Mesodermal cell (in vitro differentiated cells): ENCODE results near the gene IL1RAPL1.

ENCODE experiments used
- H3K27ac ChIP-seq: 2 replicates; pipeline ENCODE4 v1.7.0; 2013; ENCODE audit warnings: mild to moderate bottlenecking, low read depth, low read length, moderate library complexity; ENCODE audit not compliant: severe bottlenecking
- H3K36me3 ChIP-seq: 2 replicates; pipeline ENCODE4 v1.7.1; 2013; ENCODE audit warnings: mild to moderate bottlenecking, low read length, moderate library complexity; ENCODE audit not compliant: control insufficient read depth, insufficient read depth
- H3K4me1 ChIP-seq: one replicate; pipeline ENCODE4 v1.7.1; 2013; ENCODE audit warnings: mild to moderate bottlenecking, low read length; ENCODE audit not compliant: insufficient read depth, control insufficient read depth, poor library complexity, severe bottlenecking
- H3K4me3 ChIP-seq: 2 replicates; pipeline ENCODE4 v1.7.0; 2013; ENCODE audit warnings: low read length, control low read depth, mild to moderate bottlenecking; ENCODE audit not compliant: insufficient read depth, poor library complexity, severe bottlenecking; ENCODE audit errors: extremely low read depth
- H3K9me3 ChIP-seq: 2 replicates; pipeline ENCODE4 v1.7.1; 2013; ENCODE audit warnings: mild to moderate bottlenecking, low read length, moderate library complexity; ENCODE audit not compliant: control insufficient read depth
- WGBS, 2 experiments: methylation state at CpG; one replicate each; pipeline ENCODE4 v1.1.5; 2013; ENCODE audit warnings: missing lambda C conversion rate in 2 of 2; ENCODE audit not compliant: insufficient coverage in 2 of 2; 5-methylcytosine and 5-hydroxymethylcytosine counted together

The IL1RAPL1 gene

GRCh38 chrX:29148511-29148910, 561.3 kb downstream of the IL1RAPL1 start:
- 60% methylated on average over 1 of the region's 5 CpGs; no CpG with 5 or more reads in 1 of the 2 experiments for WGBS, 2 experiments
- H3K4me1 ChIP-seq: no peaks in the 10 kb centered on the region
- H3K36me3 ChIP-seq: no peaks in the 10 kb centered on the region
- H3K27ac ChIP-seq: no peak overlapping the region
- H3K4me3 ChIP-seq: no peak overlapping the region
- no peaks in the 10 kb centered on the region for H3K9me3 ChIP-seq

- no CpG with 5 or more reads among the region's 3 CpGs for WGBS, 2 experiments
- no peaks in the 10 kb centered on the region for H3K9me3 ChIP-seq
- H3K4me1 ChIP-seq: no peaks in the 10 kb centered on the region
- no peak overlapping the region for H3K27ac ChIP-seq
- no peak overlapping the region for H3K4me3 ChIP-seq
- no peaks in the 10 kb centered on the region for H3K36me3 ChIP-seq
These were observed 568.0 kb downstream of the IL1RAPL1 start for GRCh38 chrX:29155286-29155685.

- H3K4me1 ChIP-seq: no peaks in the 10 kb centered on the region
- H3K36me3 ChIP-seq: no peaks in the 10 kb centered on the region
- no peak overlapping the region for H3K27ac ChIP-seq
- WGBS, 2 experiments: no CpG with 5 or more reads among the region's 3 CpGs
- no peaks in the 10 kb centered on the region for H3K9me3 ChIP-seq
- no peak overlapping the region for H3K4me3 ChIP-seq
These were observed 585.6 kb downstream of the IL1RAPL1 start for GRCh38 chrX:29172880-29173279.

- Histone ChIP-seq H3K9me3 (no peaks in the 10 kb centered on the region), H3K27ac (no peak overlapping the region), H3K4me1 (no peaks in the 10 kb centered on the region), H3K4me3 (no peak overlapping the region), H3K36me3 (no peaks in the 10 kb centered on the region)
- WGBS, 2 experiments: 100% methylated on average over 1 of the region's 2 CpGs; no CpG with 5 or more reads in 1 of the 2 experiments
These were observed 600.0 kb downstream of the IL1RAPL1 start for GRCh38 chrX:29187264-29187663.

GRCh38 chrX:29196501-29196900, 609.3 kb downstream of the IL1RAPL1 start:
- Histone ChIP-seq H3K4me1 (no peaks in the 10 kb centered on the region), H3K4me3 (no peak overlapping the region), H3K36me3 (no peaks in the 10 kb centered on the region), H3K27ac (no peak overlapping the region), H3K9me3 (no peaks in the 10 kb centered on the region)

- H3K27ac ChIP-seq: no peak overlapping the region
- H3K4me3 ChIP-seq: no peak overlapping the region
- H3K4me1 ChIP-seq: no peaks in the 10 kb centered on the region
- H3K36me3 ChIP-seq: no peaks in the 10 kb centered on the region
- no peaks in the 10 kb centered on the region for H3K9me3 ChIP-seq
- WGBS, 2 experiments: 60 to 100% methylated on average over 1 of the region's 4 CpGs
These were observed 628.0 kb downstream of the IL1RAPL1 start for GRCh38 chrX:29215251-29215650.

- Histone ChIP-seq H3K27ac (no peak overlapping the region), H3K4me3 (no peak overlapping the region), H3K9me3 (no peaks in the 10 kb centered on the region), H3K36me3 (no peaks in the 10 kb centered on the region), H3K4me1 (no peaks in the 10 kb centered on the region)
- no CpG with 5 or more reads among the region's 2 CpGs for WGBS, 2 experiments
These were observed 638.4 kb downstream of the IL1RAPL1 start for GRCh38 chrX:29225670-29226069.

- H3K4me1 ChIP-seq: no peaks in the 10 kb centered on the region
- H3K9me3 ChIP-seq: no peaks in the 10 kb centered on the region
- H3K36me3 ChIP-seq: no peaks in the 10 kb centered on the region
- no peak overlapping the region for H3K27ac ChIP-seq
- no peak overlapping the region for H3K4me3 ChIP-seq
- no CpG with 5 or more reads among the region's 2 CpGs for WGBS, 2 experiments
These were observed 642.6 kb downstream of the IL1RAPL1 start for GRCh38 chrX:29229802-29230201.

- Histone ChIP-seq H3K4me1 (no peaks in the 10 kb centered on the region), H3K9me3 (no peaks in the 10 kb centered on the region), H3K27ac (no peak overlapping the region), H3K4me3 (no peak overlapping the region), H3K36me3 (no peaks in the 10 kb centered on the region)
- WGBS, 2 experiments: no CpG with 5 or more reads among the region's 2 CpGs
These were observed 644.6 kb downstream of the IL1RAPL1 start for GRCh38 chrX:29231800-29232199.

GRCh38 chrX:29233592-29234183, 646.4 kb downstream of the IL1RAPL1 start:
- no peaks in the 10 kb centered on the region for H3K9me3 ChIP-seq
- WGBS, 2 experiments: 83% methylated on average over 2 of the region's 7 CpGs; no CpG with 5 or more reads in 1 of the 2 experiments
- no peaks in the 10 kb centered on the region for H3K4me1 ChIP-seq
- H3K4me3 ChIP-seq: no peak overlapping the region
- no peaks in the 10 kb centered on the region for H3K36me3 ChIP-seq
- no peak overlapping the region for H3K27ac ChIP-seq

GRCh38 chrX:29237972-29238371, 650.7 kb downstream of the IL1RAPL1 start:
- H3K4me1 ChIP-seq: no peaks in the 10 kb centered on the region
- 93 to 100% methylated on average over 1 to 3 of the region's 6 CpGs for WGBS, 2 experiments
- H3K36me3 ChIP-seq: no peaks in the 10 kb centered on the region
- H3K27ac ChIP-seq: no peak overlapping the region
- no peak overlapping the region for H3K4me3 ChIP-seq
- no peaks in the 10 kb centered on the region for H3K9me3 ChIP-seq
